Stimulated activated naive CD8-positive, alpha-beta T cell treated with anti-CD3 and anti-CD28 coated beads, Interleukin-15, Interleukin-2, amounts not matched to agents 100 U/mL and 50 U/mL, for 24 hours (primary cell): ENCODE data around the gene HOXB3.

Source experiments
- ATAC-seq: fragments of 150-1000 bp; cut with Tn5 transposase; one replicate; pipeline ENCODE4 v1.10.0; 2021
- DNase-seq: peaks from one replicate; pipeline ENCODE4 v3.0.0; 2021

The HOXB3 gene

DNA sequence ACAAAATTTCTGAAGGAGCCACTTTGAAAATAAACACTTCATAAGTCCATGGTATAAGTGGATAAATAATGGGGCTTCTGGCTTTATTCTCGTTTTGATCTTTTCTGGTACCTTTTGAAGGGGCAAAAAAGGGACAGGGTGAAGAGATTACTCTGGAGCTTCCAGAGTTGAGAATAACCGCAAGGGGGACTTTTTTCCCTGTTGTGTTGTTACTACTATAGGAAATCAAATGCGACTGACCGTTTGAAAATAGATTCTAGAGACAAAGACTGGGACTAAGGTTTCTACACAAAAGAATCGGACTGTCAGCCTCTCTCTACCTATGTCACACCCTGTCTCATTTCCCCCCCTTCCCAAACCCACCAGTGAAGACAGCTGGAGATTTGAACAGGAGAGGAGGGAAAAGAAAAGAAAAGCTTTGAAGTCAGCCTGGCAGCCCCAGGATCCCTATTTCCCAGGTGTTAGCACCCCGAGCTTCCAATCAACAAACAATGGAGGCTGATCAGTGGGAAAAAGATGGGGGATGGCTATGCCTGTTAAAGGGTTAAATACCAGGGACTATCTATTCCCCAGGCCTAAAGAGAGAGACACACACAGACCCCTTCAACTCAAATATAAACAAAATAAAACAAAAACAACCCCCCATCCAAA is 20.2 kb downstream of the HOXB3 start:
- no peak for DNase-seq
- ATAC-seq = no peak

DNA sequence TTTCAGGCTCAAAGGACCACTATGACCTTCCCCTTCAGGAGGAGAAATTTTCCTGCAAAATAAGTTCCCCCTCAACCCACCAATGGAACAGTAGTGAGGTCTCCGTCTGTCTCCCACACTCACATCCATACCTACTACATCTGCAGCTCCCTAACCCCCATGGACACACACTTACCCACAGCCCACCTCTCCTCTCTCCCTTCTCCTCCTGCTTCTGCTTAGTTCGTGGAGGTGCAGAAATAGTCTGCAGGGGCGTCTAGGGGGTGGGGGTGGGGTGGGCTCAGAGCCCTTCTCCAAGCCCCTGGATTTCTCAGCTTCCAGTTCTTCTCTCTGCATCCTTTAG is 20.8 kb downstream of the HOXB3 start:
- DNase-seq (no peak), ATAC-seq (no peak)

DNA sequence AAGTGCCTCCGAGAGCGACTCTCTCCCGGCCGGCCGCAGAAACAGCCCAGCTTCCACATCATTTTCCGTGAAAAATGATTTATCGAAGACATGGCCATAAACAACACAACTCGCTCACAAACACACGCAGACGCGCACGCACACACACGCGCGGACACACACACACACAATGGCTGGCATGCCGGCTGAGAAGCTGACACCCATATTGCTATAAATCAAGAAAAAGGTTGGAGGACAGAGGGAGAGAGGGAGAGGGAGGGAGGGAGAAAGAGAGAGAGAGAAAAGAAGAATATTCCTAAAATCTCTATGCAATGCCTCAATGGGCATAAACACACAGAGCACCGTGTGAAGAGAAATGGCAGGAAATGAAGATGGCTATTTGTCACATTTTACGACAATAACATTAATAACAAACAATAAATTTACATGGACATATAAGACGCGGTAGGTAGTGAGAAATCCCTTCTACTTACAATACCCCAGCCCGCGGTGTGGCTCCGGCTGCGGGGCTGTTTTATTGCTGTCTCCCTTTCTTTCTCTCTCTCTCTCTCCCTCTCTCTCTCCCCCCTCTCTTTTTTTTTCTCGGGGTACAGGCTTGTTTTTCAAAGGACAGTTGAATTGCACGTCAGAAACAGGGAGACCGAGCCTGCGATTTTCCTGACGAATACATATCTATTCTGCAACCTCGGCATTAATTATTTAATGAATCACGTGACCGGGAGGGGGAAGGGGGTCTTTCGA is 21.4 kb downstream of the HOXB3 start:
- DNase-seq (no peak), ATAC-seq (no peak)

DNA sequence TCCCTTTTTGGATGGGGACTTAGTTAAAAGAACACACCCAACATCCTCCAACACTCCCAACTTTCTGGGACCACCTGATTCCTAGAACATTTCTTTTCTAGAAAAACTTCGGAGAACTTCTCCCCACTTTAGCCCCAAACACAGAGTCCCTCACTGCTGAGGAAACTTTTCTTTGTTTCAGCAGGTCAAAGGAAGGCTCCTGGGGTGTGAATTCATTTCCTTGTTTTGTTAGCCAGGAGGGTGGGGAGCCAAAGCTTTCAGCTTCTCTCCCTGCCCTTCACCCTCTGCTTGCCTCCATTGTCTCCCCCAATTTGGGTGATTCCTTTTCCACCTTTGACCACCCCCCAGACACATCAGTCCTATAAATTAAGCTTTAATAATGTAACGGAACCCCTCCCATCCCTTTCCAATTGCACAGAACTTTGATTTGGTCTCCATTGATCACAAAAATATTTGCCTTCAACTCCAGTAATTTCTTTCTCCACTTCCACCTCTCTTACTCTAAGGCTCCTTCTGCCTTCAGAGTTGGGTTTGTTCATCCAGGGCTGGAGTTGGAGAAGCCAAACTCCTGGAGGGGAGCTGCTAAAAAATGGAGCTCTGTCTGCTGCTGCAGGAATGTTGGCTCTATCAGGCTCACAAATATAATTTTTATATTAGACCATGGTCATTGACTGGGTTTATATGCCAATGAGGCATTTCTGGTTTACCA is 22.2 kb downstream of the HOXB3 start:
- no peak for ATAC-seq
- DNase-seq = no peak

DNA sequence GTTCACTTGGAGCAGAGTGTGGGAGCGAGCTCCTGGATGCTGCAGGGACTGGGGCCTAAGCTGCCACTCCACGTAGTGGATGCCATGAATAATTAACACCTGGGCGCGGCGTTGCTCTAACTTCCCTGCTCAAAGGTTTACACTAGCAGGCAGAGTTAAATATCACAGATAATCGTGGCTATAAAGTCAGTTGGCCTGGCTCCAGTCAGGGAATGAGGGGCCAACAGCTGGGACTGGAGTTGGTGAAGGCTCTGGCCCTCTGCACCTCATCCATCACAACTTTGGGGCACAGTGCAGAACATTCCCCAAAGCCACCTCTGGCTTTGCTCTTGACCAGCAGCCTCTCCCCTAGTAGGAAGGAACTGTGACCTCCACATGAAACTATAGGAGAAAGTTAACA is 22.8 kb downstream of the HOXB3 start:
- DNase-seq = no peak
- ATAC-seq = no peak

DNA sequence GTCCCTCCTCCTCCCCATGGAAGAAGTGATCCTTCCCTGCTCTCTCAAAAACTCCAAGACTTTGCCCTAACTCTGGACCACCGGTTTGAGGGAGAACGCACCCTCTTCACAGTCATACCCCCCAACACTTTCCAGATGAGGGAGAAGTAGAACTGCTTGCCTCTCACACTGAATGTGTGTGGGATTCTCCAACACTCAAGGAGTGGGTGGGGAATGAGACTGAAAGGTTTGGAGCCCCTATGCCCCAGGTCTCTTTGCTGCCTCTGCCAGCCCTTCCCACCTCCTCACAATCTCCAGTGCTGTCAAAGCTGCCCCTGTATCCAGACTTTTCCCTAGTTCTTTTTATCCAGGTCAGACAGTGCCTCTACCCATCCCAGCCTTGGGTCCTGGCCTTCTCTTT is 23.3 kb downstream of the HOXB3 start:
- ATAC-seq (no peak), DNase-seq (no peak)

DNA sequence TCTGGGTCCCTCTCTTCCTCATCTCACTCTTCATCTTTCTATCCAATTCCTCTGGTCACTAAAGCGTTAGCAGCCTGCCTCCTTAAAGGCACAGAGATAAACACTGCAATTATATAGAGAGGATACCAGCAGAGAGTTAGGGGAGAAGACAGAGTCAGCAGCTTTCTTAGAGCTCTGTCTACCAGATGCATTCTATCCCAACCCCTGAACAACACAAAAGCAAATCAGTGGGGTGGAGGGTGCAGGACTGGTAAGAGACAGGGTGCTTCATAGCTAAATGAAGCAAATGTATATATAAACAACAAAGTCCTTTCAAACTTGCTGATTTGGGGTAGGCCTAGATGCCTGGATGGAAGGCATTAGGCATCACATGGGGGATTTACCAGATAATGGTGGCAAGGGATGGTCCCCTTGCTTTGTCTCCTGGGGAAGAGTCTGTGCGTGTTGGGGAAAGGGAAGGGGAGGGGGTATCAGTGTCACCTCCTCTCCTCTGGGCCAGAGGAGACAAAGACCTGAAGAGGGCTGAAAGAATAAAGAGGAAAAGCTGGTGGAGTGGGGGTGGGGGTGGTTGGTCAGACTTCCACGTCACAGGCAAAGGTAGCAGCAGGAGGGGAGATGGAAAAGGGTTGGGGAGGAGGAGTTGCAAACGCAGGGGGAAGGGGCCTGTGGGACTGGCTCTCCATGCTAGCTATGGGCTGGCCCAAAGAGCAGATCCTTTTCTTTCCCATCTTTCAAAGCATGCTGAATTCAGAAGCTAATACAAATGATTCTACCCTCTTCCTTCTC is 23.9 kb downstream of the HOXB3 start:
- no peak for ATAC-seq
- DNase-seq = no peak

DNA sequence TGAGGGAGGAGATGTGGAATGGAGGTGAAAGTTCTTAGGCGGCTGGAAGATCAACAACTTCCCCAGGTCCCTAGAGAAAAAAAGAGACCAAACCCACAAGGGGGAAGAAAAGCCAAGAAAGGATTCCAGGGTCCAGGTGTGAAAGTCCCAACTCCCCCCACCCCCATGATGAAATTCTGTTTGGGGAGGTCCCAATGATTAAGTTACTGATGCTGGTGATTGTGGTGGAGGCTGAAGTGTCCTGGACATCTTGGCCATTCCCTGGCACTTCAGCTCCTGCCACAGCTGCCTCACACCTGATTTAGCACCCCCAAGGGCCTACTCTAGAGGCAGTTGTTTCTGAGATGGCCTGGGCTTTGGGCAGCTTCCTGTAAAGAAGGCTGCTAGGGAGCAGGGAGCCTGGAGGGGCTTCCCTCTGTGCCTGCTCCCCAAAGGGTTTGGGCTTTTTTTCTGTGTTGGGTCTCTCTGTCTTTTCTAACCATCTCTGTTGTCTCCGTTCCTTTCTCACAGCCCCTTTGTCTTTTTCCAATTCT is 25.0 kb downstream of the HOXB3 start:
- ATAC-seq (no peak), DNase-seq (no peak)

DNA sequence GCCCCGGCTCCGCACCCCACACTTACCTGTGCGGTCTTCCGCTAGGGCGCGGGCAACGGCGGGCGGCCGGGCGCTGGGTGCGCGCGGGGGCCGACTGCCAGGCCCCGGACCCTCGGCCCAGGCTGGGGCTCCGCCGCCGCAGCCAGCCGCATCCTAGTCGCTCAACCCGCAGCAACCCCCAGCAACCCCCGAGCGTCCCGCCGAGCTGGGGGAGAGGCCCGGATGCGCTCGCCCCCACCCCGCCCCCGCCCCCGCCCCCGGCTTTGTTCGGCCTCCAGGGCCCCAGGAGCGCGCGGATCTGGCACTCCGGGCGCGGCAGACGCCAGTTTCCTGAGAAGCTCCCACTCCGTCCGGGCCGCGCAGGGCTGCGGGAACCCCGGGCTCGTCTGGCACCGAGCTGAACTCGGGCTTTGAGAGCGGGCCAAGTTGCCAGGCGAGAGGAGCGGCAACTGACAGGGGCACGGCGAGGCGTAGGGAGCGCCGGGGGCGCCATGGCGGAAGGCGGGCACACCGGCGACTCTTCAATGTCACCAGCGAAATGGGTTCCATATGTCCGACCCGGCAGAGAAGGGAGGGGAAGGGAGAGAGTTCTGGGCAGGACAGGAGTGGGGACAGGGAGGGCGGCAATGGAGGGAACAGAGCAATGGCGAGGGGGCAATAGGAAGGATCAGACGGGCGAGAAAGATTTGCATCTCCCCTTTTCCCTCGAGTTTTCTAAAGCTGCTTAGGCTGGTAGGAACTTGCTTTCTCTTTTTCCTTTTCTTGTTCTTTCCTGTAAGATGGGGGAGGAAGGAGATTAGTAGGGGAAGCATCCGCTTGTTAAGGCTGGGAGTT is 25.6 kb downstream of the HOXB3 start:
- no peak for ATAC-seq

DNA sequence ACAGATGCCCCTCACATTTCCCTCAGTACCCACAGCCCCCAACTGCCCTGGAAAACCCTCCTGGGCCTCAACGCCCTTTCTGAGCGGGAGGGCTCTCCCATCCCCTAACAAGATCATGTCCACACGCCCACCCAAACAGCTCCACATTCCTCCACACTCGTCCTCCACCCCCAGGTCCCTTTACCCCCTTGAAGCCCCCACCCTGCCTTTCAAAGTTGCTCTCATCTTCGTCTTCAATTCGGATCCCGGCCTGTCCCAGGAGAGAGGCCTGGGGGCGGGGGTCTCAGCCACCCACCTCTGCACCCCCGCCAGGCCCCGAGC is 26.2 kb downstream of the HOXB3 start:
- no peak for DNase-seq
- ATAC-seq = no peak

More for the DNA sequence above, 25.6 kb downstream of the HOXB3 start:
- no peak for DNase-seq

DNA sequence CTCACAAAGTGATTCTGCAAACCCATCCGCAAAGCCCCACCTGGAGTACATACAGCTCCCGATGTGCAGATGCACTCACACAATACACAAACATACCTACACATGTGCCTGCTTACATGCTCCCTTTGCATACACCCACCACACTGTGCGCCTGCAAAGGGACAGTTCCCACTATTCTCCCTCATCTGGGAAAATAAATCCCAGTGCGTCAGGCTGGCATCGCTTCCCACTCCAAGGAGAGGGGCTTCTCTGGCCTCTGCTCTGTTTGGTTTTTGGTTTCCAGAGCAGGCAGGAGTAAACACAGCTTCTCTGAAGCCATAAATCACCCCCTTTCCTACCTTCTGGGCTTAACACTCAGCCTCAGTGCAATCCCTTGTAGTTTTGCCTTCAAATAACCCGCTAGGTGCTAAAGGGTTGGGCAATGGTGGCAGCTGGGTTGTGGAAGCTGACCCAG is 26.6 kb downstream of the HOXB3 start:
- ATAC-seq = no peak

DNA sequence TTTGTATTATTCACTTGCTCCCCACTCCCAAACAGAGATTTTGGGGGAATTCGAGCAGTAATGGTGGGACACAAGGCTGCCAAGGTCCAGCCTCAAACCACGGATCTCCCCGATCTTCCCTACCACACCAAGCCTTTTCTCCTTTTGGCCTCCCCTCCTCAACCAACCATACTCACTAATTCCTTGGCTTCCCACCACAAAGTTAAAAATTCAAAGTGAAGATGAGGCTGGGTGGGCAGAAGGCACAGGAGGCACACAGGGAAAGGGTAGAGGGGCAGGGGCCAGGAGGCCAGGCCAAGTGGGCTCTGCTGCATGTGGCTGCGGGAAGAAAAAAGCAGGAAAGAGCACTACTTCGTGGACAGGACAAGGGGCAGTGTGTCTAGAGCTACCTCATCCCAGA is 27.1 kb downstream of the HOXB3 start:
- ATAC-seq (no peak), DNase-seq (no peak)

More for the DNA sequence above, 26.6 kb downstream of the HOXB3 start:
- no peak for DNase-seq

DNA sequence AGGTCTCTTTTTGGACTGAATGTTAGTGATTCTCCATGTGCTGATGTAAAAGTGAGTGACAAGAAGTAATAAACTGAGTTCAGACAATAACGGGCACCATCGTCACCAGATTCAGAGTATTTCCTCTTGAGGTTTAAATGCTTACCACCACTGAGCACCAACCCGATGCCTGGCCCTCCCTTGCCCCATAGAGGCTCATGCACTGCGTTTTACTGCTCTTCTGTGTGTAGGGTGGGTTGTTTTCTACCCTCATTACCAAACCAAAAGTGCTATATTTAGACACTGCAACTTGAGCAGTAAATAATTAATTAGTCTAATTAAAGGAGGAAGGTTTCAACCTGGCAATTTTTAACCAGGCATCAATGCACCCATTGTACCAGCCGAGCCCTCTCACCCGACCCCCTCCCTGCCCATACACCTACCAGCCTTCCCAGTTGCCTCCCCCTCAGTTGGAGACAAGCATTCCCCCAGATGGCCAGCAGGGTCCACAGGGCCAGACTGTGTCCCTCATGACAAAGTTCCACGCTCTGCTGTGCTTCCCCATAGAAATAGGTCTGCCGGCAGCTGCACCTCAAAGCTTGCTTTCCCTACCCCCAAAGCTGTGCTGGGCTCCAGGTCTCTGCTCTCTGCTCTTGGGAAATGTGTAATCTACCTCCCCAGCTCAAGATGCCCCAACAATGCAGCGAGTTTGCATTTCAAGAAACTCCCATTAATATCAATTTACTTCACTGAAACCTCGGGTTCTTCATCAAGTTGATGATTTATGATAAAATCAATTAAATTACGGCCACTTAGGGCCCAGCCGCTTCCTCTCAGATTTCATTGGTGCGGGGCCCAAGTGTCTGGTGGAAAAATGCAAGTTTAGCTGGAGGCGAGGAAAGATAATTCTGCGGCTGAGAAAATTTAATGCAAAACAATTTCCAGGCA is 27.9 kb downstream of the HOXB3 start:
- ATAC-seq = no peak
- no peak for DNase-seq

DNA sequence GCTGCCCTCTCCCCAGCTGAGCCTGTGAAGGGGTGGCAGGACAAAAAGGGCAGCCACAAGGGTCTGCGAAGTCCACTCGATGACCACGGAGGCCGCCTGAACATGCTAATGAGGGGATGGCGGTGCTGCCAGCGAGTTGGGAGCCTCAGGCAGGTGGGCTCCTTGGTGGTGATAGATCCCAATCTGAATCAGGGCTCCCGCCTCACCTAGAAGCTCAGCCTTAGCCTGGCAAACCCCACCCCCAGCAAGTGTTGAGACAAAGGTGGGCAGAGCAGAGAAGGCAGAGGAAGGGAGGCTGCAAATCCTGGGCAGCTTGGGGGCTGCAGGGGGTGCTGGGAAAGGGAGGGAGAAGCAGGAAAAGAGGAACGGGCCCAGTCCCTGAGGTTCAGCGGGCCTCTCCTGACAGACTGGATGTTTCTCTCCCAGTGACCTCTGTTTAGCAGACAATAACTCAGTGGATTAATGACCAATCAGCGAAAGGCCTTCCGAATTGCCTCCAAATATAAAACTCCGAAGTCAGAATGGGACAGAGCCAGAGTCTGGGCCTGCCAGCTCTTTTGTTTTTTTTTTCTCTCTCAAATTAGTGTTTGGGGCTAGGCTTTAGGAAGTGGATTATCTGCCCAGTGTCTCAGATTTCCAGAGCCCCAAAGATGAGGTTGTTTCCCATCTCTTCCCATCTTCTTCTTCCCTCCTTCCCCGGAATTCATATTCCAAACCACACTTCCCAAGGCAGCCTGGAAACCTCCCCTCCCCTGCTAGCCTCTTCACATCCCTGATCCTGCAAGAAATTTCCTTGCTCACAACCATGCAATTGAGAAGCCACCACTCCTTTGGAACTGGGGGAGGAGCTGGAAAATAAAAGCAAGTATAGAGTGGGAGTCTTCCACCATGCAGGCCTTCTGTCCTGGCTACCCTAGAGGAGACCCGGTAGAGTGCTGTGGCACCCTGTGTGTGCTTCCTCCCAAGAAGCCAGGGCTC is 29.9 kb downstream of the HOXB3 start:
- ATAC-seq (no peak), DNase-seq (no peak)

DNA sequence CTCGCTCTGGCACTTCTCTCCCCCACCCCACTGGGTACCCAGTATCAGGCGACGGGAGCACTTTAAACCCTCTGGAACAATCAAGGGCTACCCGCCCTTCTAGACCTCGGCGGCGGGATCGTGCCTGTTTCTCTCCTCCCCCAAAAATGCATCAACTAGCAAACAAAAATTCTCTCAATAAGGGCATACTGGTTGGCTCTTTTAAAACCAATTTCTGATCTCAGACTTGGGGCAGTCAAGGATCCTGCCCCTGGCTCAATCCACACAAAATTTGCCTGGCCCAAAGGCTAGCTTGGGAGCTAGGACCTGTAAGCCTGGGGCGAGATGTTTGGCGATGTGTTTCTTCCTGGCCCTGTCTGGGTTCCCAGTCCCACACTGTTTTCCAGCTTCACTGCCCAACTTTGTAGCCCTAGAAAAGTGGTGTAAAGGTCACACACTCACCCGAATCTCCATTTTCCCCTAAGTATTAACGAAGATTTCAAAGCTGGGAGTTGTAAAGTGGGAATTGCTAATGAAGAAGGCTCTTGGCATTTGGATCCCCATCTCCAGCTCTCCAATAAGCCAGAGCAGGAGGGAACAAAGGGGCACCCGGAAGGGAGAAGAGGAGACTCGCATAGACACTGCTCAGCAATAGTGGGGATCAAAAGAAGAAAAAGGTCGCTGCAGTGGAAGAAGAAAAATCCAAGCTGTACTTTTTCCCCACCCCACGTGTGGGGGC is 30.8 kb downstream of the HOXB3 start:
- ATAC-seq = no peak
- no peak for DNase-seq

DNA sequence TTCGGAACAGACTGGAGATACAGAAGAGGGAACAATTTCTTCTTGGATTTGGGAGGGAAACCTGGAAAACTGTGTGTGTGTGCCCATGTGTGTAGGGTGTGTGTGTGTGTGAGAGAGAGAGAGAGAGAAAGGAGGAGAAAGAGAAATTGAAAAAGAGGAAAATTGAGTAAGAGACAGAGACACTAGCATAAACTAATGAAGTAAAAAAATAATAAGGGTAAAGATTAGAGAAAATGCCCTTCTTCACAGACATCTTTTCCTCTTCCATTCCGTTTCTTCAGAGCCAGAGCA is 31.3 kb downstream of the HOXB3 start:
- no peak for ATAC-seq
- no peak for DNase-seq

DNA sequence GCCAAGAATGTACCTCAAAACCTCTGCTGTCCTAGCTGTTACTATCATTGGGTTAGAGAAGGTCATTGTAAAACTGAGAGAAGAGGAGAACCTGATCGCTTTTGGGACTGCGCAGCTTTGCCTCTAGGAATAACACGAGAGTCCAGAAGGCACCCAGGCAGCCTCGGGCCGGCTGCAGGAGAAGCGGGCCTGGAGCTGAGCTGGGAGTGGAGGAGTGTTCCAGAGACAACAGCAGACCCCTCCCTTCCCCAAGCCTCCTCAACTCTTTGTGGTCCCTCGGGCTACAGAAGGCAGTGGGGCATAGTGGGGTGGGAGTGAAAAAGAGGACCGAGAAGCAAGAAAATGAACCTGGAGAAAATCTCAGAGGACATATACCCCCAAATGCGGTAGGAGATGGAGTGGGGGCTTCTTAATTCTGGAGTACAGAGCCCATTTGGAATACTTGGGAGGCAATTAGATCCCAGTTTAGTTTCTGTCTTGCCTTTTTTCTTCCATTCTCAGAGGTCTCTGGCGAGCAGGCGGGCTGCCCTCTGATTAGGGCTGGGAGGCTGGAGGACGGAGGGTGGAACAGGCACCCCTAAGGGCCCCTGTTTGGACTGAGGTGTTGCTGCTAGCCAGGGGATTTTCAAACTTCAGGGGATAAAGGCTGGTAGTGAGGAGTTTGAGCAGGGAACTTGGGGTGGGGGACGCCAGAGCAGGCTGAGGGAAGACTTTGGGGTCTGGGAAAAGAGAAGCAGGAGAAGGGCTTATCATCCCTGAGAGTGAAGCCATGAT is 31.8 kb downstream of the HOXB3 start:
- ATAC-seq (no peak), DNase-seq (no peak)
